Epithelial cell of esophagus (primary cell): ENCODE measurements around the gene TRMT1.

ENCODE experiments used
- DNase-seq: peaks from one replicate; pipeline ENCODE4 v3.0.0; 2010; ENCODE audit warnings: low read depth
- H3K4me3 ChIP-seq: 2 replicates; pipeline ENCODE4 v1.5.1; 2011; ENCODE audit warnings: mild to moderate bottlenecking, low read length, control low read depth
- CTCF ChIP-seq: IDR thresholded peaks from 2 replicates; pipeline ENCODE4 v1.5.1; 2011; ENCODE audit warnings: low read depth, mild to moderate bottlenecking, low read length, control low read depth, inconsistent platforms; ENCODE audit not compliant: insufficient read depth; ENCODE audit errors: missing control alignments

TRMT1 gene

DNA sequence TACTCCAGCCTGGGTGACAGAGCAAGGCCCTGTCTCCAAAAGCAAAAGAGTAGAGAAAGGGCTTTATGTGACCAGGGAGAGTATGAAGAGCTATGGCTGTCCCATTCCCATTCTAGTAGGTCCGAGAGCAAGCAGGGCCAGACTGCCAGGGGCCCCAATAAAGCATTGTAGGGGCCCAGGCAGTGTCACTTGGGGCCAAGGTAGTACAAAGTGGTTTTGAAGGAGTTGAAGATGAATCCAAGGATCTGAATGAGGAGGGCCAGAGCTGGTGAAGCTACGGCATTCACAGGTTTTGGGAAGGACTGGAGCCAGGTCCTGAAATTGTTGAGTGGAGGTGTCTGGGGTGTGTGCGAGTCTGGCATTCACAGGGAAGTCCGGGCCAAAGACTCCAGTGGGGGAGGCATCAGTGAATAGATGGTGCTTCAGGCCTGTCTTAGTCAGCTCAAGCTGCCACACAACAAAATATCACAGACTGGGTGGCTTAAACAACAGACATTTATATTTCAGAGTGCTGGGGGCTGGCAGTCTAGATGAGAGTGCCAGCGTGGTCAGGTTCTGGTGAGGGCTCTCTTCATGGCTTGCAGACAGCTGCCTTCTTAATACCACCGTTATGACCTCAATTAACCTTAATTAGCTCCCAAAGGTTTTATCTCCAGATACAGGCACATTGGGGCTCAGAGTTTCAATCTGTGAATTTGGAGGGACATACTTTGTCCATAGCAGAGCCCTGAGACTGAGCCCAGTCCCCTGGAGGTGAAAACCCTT lies 11.5 kb upstream of the TRMT1 start:
- H3K4me3 ChIP-seq = no peak overlapping the region
- TF ChIP-seq CTCF = no peak

GRCh38 chr19:13127051-13127450 lies 10.5 kb upstream of the TRMT1 start:
- no peak for DNase-seq
- no peak for TF ChIP-seq CTCF
- no peak overlapping the region for H3K4me3 ChIP-seq

More for the DNA sequence above, 11.5 kb upstream of the TRMT1 start:
- DNase-seq = no peak

DNA sequence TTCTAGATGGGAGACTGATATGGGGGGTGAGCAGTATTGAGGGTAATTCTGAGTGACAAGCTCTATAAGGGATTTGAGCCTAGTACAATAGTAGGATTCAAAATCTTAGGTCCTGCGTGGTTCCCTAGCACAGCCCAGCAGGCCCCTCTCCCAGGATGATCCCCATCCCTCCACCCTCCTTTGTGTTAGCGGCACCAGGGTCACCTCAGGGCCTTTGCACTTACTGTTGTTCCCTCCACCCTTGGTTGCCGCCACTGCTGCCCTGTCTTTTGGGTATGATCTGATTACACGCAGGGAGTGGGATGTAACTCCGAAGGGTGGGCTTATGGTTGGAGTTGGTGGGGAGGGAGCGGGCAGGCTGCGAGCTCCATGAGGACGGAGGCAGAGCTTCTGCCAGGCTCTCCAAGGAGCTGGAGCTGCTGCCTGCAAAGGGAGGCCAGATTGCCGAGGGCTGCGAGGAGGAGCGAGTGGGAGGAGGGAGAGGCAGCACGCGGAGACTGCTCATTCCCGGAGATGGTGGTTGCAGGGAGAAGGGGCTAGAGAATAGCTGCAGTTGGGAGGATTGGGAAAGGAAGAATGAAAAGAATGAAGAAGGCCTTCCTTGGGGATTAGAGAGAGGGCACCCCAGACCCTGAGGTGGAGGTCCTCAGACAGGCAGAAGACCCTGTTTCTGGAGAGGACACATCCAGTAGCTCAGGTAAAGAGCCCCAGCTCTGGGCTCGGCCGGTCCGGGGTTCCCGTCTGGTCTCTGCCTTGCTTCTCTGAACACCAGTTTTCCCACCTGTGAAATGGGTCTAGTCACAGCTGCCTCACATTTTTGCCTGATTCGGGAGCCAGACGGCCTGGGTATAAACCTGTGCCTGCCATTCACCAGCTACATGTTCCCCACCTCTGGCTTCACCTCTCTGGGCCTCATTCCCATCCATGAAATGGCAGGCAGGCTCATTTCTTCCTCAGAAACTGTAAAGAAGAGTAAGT lies 6.7 kb upstream of the TRMT1 start:
- no peak overlapping the region for H3K4me3 ChIP-seq
- TF ChIP-seq CTCF = no peak
- DNase-seq = no peak

- no peak overlapping the region for H3K4me3 ChIP-seq
- TF ChIP-seq CTCF = no peak
- no peak for DNase-seq
Observed at GRCh38 chr19:13122275-13122878, 5.8 kb upstream of the TRMT1 start.

DNA sequence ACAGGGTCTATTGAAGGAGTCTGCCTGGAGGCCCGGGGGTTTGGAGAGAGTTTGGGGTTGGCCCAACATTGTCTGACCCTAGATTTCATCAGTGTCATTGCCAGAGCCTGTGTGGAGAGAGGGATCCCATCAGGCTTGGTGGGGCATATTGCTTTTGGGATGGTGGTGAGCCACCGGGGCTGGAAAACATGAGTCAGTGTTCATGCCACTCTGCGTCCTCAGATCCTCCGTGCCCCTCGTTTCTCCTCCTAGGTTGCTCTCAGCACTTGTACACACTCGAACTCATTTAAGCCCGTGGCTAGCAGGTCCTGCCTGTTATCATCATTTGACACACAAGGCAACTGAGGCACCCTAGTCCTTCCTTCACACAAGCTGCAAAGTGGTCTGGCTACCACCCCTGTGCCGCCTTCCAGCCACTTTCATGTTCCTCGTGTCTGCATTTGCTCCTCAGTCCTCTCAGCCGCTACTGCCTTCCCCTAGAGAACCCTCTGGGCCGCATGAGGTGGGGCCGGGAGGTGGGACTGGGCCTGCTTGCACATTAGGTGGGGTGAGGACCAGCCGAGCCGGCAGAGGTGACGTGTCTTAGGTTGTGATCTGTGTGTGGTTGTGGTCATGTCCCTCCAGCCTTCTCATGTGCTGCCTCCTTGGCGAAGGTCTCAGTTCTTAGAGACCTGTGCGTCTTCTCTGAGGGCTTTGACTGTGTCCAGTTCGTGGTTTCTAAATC lies 5.2 kb upstream of the TRMT1 start:
- no peak for TF ChIP-seq CTCF
- DNase-seq = no peak

GRCh38 chr19:13120817-13121216 lies 4.3 kb upstream of the TRMT1 start:
- TF ChIP-seq CTCF = no peak
- DNase-seq = peak; percentile 53
- no peak overlapping the region for H3K4me3 ChIP-seq

More for the DNA sequence above, 5.2 kb upstream of the TRMT1 start:
- H3K4me3 ChIP-seq = no peak overlapping the region
